GM12891 (cell line): ENCODE data around the gene PLAC8.

Experiments used
- POLR2A ChIP-seq: IDR thresholded peaks from 2 replicates; pipeline ENCODE4 v1.6.1; 2011; ENCODE audit warnings: low read depth, low read length, control low read depth
- POLR2AphosphoS5 ChIP-seq: IDR thresholded peaks from 2 replicates; pipeline ENCODE4 v1.6.1; 2011; ENCODE audit warnings: low read depth, low read length, control low read depth
- TAF1 ChIP-seq: IDR thresholded peaks from 2 replicates; pipeline ENCODE4 v1.6.1; 2011; ENCODE audit warnings: low read depth, low read length, control low read depth

DNA sequence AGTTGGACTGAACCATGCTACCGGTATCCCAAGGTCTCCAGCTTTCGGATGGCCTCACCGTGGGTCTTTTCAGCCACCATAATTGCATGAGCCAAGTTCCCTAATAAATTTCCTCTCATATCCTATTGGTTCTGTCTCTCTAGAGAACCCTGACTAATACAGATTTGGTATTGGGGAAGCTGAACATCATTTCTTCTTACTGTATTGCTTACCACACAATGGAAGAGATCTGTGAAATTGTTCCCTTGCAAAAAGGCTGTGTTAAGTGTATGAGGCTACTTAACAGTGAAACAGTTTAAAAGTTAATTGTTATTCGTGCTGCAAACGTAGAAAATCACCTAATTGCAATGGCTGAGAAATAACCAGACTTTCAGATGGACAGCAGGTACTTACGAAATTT lies 34.0 kb downstream of the PLAC8 start:
- no peak for TF ChIP-seq POLR2A
- no peak for TF ChIP-seq TAF1
- TF ChIP-seq POLR2AphosphoS5, result no peak
